GM12878 (cell line): ENCODE data around the gene CHRM4. TPM values are rescaled to one million over a fixed set of nuclear protein-coding genes. Genes with fewer than 3 reads are reported as not detected.

ENCODE experiments used
- BACH1 ChIP-seq: fragments of 450-650 bp; IDR thresholded peaks from 2 replicates; pipeline ENCODE4 v1.6.1; 2017; ENCODE audit warnings: mild to moderate bottlenecking, borderline replicate concordance
- CHD4 ChIP-seq: fragments of 200-600 bp; sonication (generic); IDR thresholded peaks from 2 replicates; pipeline ENCODE4 v1.6.1; 2016; ENCODE audit warnings: mild to moderate bottlenecking
- KAT2A ChIP-seq: conservative IDR thresholded peaks from 2 replicates; pipeline ENCODE4 v1.6.1; 2011; ENCODE audit warnings: low read depth, low read length; ENCODE audit not compliant: control insufficient read depth
- MYB ChIP-seq: fragments of 150-350 bp; IDR thresholded peaks from 2 replicates; pipeline ENCODE4 v1.6.1; 2014; ENCODE audit warnings: mild to moderate bottlenecking, low read depth, low read length, borderline replicate concordance
- NFXL1 ChIP-seq: fragments of 450-650 bp; IDR thresholded peaks from 2 replicates; pipeline ENCODE4 v1.6.1; 2017; ENCODE audit warnings: antibody characterized with exemption, mild to moderate bottlenecking, borderline replicate concordance
- NFYB ChIP-seq: IDR thresholded peaks from 2 replicates; pipeline ENCODE4 v1.6.1; 2011; ENCODE audit warnings: low read depth, mild to moderate bottlenecking, low read length, improper control_type of control experiment, moderate library complexity; ENCODE audit not compliant: insufficient read depth
- SUZ12 ChIP-seq: fragments of 200-600 bp; sonication (generic); IDR thresholded peaks from one replicate; pipeline ENCODE4 v1.6.1; 2018; ENCODE audit warnings: antibody characterized with exemption, mild to moderate bottlenecking; ENCODE audit not compliant: unreplicated experiment
- TCF7 ChIP-seq: IDR thresholded peaks from 2 replicates; pipeline ENCODE4 v1.6.1; 2014; ENCODE audit warnings: antibody characterized with exemption, borderline replicate concordance
- ZNF274 ChIP-seq: IDR thresholded peaks from one replicate; pipeline ENCODE4 v1.8.0; 2011; ENCODE audit not compliant: insufficient read length, insufficient read depth
- ZSCAN29 ChIP-seq: fragments of 450-650 bp; IDR thresholded peaks from 2 replicates; pipeline ENCODE4 v1.6.1; 2017; ENCODE audit warnings: mild to moderate bottlenecking, moderate library complexity
- polyA plus RNA-seq, 11 experiments: library from polyadenylated mRNA; depleted of rRNA in 4 of 11; unstranded in 6 of 11; stranded (reverse) in 5 of 11; fragments of >200 nt; fragmentation: Nextera tagmentation in 4 of 11; fragmentation: Illumina TruSeq in 1 of 11; extraction: Ambion mirVana in 4 of 11; extraction: Trizol in 1 of 11; gene quantifications; 1 replicate in 1 of 11; 2 replicates in 10 of 11; pipeline versions ENCODE4 v1.2.1 to v1.2.3, GENCODE V29; 2011 to 2016; ENCODE audit warnings: inconsistent platforms in 2 of 11, missing spikeins in 2 of 11, low read depth in 1 of 11
- total RNA-seq, 4 experiments: library from RNA; depleted of rRNA in 3 of 4; stranded (reverse); fragments of >200 nt in 3 of 4; fragmentation: Illumina TruSeq in 1 of 4; extraction: Trizol in 1 of 4; gene quantifications; 2 replicates each; pipeline versions ENCODE4 v1.2.1 to v1.2.3, GENCODE V29; 2013 to 2021
- TF ChIP-seq, protein P1 (sequence below), 3 experiments: IDR thresholded peaks in 2 of 3; conservative IDR thresholded peaks in 1 of 3; 2 replicates each; pipeline ENCODE4 v1.5.1; 2011; ENCODE audit warnings: low read depth in 3 of 3, low read length in 3 of 3, mild to moderate bottlenecking in 3 of 3, control low read depth in 2 of 3, moderate library complexity in 2 of 3, inconsistent platforms in 1 of 3, mixed read lengths in 1 of 3; ENCODE audit not compliant: control insufficient read depth in 2 of 3, insufficient read depth in 1 of 3; ENCODE audit errors: extremely low read depth in 1 of 3
- TF ChIP-seq, protein P2 (sequence below): fragments of 450-650 bp; IDR thresholded peaks from 2 replicates; pipeline ENCODE4 v1.6.1; 2017; ENCODE audit warnings: mild to moderate bottlenecking, moderate library complexity
- TF ChIP-seq, protein P3 (sequence below): fragments of 450-650 bp; IDR thresholded peaks from 2 replicates; pipeline ENCODE4 v1.6.1; 2018; ENCODE audit warnings: mild to moderate bottlenecking, low read depth, moderate library complexity; ENCODE audit not compliant: partially characterized antibody
- TF ChIP-seq, protein P4 (sequence below): fragments of 450-650 bp; IDR thresholded peaks from 2 replicates; pipeline ENCODE4 v1.6.1; 2017; ENCODE audit warnings: mild to moderate bottlenecking, moderate library complexity

The CHRM4 gene
- total and polyA plus RNA-seq, 10 of the 15 experiments (the other 5 are each of a cell fraction or from before 2014, with no cell fraction given), result 0.12 to 0.23 (median 0.13) TPM; not detected in 7

DNA sequence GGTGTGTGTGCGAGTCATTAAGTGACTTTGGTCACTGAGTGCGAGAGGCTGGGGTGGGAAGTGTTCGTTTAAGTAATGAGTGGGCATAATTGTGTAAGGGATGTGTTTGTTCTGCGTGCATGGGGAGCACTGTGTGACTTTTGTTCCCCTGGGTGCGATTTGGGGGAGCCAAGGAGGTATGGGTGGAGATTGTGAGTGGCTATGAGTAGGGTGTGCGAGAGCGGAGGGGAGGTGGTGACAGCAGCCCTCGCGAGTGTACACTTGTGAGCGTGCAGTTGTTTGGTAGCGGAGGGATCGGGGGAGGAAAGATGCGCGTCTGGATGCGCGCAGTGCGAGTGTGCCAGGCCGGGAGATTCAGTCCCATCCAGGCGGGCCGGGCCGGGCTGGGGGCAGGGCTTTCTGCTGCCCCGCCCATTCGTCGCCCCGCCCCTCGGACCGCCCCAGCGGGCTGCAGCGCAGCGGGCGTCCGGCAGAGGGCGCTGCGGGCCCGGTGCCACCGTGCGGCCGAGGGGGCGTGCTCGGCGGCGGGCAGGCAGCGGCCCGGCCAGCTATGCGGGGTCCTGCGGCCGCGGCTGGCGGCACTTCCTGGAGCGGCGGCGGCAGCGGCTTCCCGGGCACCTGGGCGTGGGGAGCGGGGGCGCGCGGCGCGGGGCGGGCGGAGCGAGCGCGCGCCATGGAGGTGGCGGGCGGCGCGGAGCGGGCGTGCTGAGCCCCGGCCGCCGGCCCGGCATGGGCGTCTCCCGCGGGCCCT is 44.5 kb downstream of the CHRM4 start, which contains the start of gene DGKZ (continued):
- TF ChIP-seq, protein P1, sequence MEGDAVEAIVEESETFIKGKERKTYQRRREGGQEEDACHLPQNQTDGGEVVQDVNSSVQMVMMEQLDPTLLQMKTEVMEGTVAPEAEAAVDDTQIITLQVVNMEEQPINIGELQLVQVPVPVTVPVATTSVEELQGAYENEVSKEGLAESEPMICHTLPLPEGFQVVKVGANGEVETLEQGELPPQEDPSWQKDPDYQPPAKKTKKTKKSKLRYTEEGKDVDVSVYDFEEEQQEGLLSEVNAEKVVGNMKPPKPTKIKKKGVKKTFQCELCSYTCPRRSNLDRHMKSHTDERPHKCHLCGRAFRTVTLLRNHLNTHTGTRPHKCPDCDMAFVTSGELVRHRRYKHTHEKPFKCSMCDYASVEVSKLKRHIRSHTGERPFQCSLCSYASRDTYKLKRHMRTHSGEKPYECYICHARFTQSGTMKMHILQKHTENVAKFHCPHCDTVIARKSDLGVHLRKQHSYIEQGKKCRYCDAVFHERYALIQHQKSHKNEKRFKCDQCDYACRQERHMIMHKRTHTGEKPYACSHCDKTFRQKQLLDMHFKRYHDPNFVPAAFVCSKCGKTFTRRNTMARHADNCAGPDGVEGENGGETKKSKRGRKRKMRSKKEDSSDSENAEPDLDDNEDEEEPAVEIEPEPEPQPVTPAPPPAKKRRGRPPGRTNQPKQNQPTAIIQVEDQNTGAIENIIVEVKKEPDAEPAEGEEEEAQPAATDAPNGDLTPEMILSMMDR (IDR thresholded peaks at IDR 0.05 in 2 of 3, conservative IDR thresholded peaks at IDR 0.05 in 1 of 3; ENCODE audit: control insufficient read depth in 2 of 3, extremely low read depth in 1 of 3, insufficient read depth in 1 of 3, low read depth in 3 of 3, low read length in 3 of 3), result peak; percentile 63 to 92 (median 64); a peak in 4 of 6 replicates
- TF ChIP-seq MYB, result no peak
- TF ChIP-seq ZNF274, result no peak
- 0 out of 2 replicates have a peak, but pooled peaks have one; percentile 70 for TF ChIP-seq BACH1
- 0 out of 2 replicates have a peak, but pooled peaks have one; percentile 31 for TF ChIP-seq ZSCAN29
- TF ChIP-seq, protein P2, sequence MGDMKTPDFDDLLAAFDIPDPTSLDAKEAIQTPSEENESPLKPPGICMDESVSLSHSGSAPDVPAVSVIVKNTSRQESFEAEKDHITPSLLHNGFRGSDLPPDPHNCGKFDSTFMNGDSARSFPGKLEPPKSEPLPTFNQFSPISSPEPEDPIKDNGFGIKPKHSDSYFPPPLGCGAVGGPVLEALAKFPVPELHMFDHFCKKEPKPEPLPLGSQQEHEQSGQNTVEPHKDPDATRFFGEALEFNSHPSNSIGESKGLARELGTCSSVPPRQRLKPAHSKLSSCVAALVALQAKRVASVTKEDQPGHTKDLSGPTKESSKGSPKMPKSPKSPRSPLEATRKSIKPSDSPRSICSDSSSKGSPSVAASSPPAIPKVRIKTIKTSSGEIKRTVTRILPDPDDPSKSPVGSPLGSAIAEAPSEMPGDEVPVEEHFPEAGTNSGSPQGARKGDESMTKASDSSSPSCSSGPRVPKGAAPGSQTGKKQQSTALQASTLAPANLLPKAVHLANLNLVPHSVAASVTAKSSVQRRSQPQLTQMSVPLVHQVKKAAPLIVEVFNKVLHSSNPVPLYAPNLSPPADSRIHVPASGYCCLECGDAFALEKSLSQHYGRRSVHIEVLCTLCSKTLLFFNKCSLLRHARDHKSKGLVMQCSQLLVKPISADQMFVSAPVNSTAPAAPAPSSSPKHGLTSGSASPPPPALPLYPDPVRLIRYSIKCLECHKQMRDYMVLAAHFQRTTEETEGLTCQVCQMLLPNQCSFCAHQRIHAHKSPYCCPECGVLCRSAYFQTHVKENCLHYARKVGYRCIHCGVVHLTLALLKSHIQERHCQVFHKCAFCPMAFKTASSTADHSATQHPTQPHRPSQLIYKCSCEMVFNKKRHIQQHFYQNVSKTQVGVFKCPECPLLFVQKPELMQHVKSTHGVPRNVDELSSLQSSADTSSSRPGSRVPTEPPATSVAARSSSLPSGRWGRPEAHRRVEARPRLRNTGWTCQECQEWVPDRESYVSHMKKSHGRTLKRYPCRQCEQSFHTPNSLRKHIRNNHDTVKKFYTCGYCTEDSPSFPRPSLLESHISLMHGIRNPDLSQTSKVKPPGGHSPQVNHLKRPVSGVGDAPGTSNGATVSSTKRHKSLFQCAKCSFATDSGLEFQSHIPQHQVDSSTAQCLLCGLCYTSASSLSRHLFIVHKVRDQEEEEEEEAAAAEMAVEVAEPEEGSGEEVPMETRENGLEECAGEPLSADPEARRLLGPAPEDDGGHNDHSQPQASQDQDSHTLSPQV, result peak; percentile 78; the same call in 1 of the 2 replicates
- TF ChIP-seq, protein P3, sequence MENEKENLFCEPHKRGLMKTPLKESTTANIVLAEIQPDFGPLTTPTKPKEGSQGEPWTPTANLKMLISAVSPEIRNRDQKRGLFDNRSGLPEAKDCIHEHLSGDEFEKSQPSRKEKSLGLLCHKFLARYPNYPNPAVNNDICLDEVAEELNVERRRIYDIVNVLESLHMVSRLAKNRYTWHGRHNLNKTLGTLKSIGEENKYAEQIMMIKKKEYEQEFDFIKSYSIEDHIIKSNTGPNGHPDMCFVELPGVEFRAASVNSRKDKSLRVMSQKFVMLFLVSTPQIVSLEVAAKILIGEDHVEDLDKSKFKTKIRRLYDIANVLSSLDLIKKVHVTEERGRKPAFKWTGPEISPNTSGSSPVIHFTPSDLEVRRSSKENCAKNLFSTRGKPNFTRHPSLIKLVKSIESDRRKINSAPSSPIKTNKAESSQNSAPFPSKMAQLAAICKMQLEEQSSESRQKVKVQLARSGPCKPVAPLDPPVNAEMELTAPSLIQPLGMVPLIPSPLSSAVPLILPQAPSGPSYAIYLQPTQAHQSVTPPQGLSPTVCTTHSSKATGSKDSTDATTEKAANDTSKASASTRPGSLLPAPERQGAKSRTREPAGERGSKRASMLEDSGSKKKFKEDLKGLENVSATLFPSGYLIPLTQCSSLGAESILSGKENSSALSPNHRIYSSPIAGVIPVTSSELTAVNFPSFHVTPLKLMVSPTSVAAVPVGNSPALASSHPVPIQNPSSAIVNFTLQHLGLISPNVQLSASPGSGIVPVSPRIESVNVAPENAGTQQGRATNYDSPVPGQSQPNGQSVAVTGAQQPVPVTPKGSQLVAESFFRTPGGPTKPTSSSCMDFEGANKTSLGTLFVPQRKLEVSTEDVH, result no peak
- TF ChIP-seq NFXL1, result 0 out of 2 replicates have a peak, but pooled peaks have one; percentile 76
- TF ChIP-seq TCF7, result no peak
- no peak for TF ChIP-seq KAT2A
- no peak for TF ChIP-seq SUZ12
- TF ChIP-seq, protein P4, sequence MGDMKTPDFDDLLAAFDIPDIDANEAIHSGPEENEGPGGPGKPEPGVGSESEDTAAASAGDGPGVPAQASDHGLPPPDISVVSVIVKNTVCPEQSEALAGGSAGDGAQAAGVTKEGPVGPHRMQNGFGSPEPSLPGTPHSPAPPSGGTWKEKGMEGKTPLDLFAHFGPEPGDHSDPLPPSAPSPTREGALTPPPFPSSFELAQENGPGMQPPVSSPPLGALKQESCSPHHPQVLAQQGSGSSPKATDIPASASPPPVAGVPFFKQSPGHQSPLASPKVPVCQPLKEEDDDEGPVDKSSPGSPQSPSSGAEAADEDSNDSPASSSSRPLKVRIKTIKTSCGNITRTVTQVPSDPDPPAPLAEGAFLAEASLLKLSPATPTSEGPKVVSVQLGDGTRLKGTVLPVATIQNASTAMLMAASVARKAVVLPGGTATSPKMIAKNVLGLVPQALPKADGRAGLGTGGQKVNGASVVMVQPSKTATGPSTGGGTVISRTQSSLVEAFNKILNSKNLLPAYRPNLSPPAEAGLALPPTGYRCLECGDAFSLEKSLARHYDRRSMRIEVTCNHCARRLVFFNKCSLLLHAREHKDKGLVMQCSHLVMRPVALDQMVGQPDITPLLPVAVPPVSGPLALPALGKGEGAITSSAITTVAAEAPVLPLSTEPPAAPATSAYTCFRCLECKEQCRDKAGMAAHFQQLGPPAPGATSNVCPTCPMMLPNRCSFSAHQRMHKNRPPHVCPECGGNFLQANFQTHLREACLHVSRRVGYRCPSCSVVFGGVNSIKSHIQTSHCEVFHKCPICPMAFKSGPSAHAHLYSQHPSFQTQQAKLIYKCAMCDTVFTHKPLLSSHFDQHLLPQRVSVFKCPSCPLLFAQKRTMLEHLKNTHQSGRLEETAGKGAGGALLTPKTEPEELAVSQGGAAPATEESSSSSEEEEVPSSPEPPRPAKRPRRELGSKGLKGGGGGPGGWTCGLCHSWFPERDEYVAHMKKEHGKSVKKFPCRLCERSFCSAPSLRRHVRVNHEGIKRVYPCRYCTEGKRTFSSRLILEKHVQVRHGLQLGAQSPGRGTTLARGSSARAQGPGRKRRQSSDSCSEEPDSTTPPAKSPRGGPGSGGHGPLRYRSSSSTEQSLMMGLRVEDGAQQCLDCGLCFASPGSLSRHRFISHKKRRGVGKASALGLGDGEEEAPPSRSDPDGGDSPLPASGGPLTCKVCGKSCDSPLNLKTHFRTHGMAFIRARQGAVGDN, result 0 out of 2 replicates have a peak, but pooled peaks have one; percentile 43
- no peak for TF ChIP-seq NFYB
- TF ChIP-seq CHD4, result no peak
